Rectal smooth muscle tissue (tissue), 1 donor: ENCODE data around the gene STARD7.
"Not testable (repeated sequence)": the region's sequence is repeated elsewhere in the genome, so short reads cannot be mapped to it uniquely, and the experiment has no call there.

Experiments used
- H3K27ac ChIP-seq: one replicate; pipeline ENCODE4 v1.7.0; 2013; ENCODE audit warnings: low read depth, low read length, inconsistent platforms
- H3K27me3 ChIP-seq: one replicate; pipeline ENCODE4 v1.7.0; 2013; ENCODE audit warnings: low read length; ENCODE audit not compliant: control insufficient read depth, insufficient read depth
- H3K36me3 ChIP-seq: one replicate; pipeline ENCODE4 v1.7.0; 2013; ENCODE audit warnings: low read length; ENCODE audit not compliant: control insufficient read depth, insufficient read depth
- H3K4me1 ChIP-seq: one replicate; pipeline ENCODE4 v1.7.0; 2013; ENCODE audit warnings: low read length; ENCODE audit not compliant: control insufficient read depth, insufficient read depth
- H3K4me3 ChIP-seq: one replicate; pipeline ENCODE4 v1.7.0; 2013; ENCODE audit warnings: low read length
- H3K9ac ChIP-seq: one replicate; pipeline ENCODE4 v1.7.0; 2013; ENCODE audit warnings: low read length

The STARD7 gene

GRCh38 chr2:96164459-96165184 lies 44.0 kb downstream of the STARD7 start:
- Histone ChIP-seq H3K4me1 (no peaks in the 10 kb centered on the region), H3K27ac (no peak overlapping the region), H3K36me3 (no peaks in the 10 kb centered on the region), H3K9ac (no peak overlapping the region), H3K4me3 (no peak overlapping the region), H3K27me3 (no peaks in the 10 kb centered on the region)

- Histone ChIP-seq H3K9ac (no peak overlapping the region), H3K4me3 (no peak overlapping the region), H3K27ac (no peak overlapping the region), H3K4me1 (no peaks in the 10 kb centered on the region), H3K27me3 (no peaks in the 10 kb centered on the region), H3K36me3 (no peaks in the 10 kb centered on the region)
Measured at GRCh38 chr2:96163768-96164429, 44.7 kb downstream of the STARD7 start.

- H3K4me3 ChIP-seq = no peak overlapping the region
- no peaks in the 10 kb centered on the region for H3K27me3 ChIP-seq
- H3K36me3 ChIP-seq = no peaks in the 10 kb centered on the region
- no peak overlapping the region for H3K9ac ChIP-seq
- H3K27ac ChIP-seq = no peak overlapping the region
- no peaks in the 10 kb centered on the region for H3K4me1 ChIP-seq
Measured at GRCh38 chr2:96163415-96163767, 45.2 kb downstream of the STARD7 start.

GRCh38 chr2:96161898-96162297 lies 46.7 kb downstream of the STARD7 start:
- H3K27me3 ChIP-seq = no peaks in the 10 kb centered on the region
- no peak overlapping the region for H3K9ac ChIP-seq
- H3K4me3 ChIP-seq = no peak overlapping the region
- no peaks in the 10 kb centered on the region for H3K4me1 ChIP-seq
- no peak overlapping the region for H3K27ac ChIP-seq
- H3K36me3 ChIP-seq = no peaks in the 10 kb centered on the region

- not testable (repeated sequence) for H3K27ac ChIP-seq, H3K9ac ChIP-seq, H3K4me1 ChIP-seq, H3K36me3 ChIP-seq, H3K27me3 ChIP-seq, H3K4me3 ChIP-seq
Measured at GRCh38 chr2:96160366-96160765, 48.3 kb downstream of the STARD7 start.

- no peak overlapping the region for H3K9ac ChIP-seq
- no peak overlapping the region for H3K27ac ChIP-seq
- H3K36me3 ChIP-seq = no peaks in the 10 kb centered on the region
- H3K4me3 ChIP-seq = no peak overlapping the region
- no peaks in the 10 kb centered on the region for H3K4me1 ChIP-seq
- H3K27me3 ChIP-seq = no peaks in the 10 kb centered on the region
Measured at GRCh38 chr2:96159084-96159830, 49.4 kb downstream of the STARD7 start.

GRCh38 chr2:96158554-96158940 lies 50.1 kb downstream of the STARD7 start:
- no peak overlapping the region for H3K4me3 ChIP-seq
- H3K4me1 ChIP-seq = no peaks in the 10 kb centered on the region
- H3K27me3 ChIP-seq = no peaks in the 10 kb centered on the region
- no peaks in the 10 kb centered on the region for H3K36me3 ChIP-seq
- no peak overlapping the region for H3K9ac ChIP-seq
- no peak overlapping the region for H3K27ac ChIP-seq

- Histone ChIP-seq H3K9ac (no peak overlapping the region), H3K4me3 (no peak overlapping the region), H3K27ac (no peak overlapping the region), H3K27me3 (no peaks in the 10 kb centered on the region), H3K4me1 (no peaks in the 10 kb centered on the region), H3K36me3 (no peaks in the 10 kb centered on the region)
Measured at GRCh38 chr2:96157649-96158553, 50.7 kb downstream of the STARD7 start.

GRCh38 chr2:96156926-96157648 lies 51.5 kb downstream of the STARD7 start:
- no peak overlapping the region for H3K27ac ChIP-seq
- H3K4me1 ChIP-seq = no peaks in the 10 kb centered on the region
- no peaks in the 10 kb centered on the region for H3K27me3 ChIP-seq
- H3K9ac ChIP-seq = no peak overlapping the region
- no peaks in the 10 kb centered on the region for H3K36me3 ChIP-seq
- no peak overlapping the region for H3K4me3 ChIP-seq

- Histone ChIP-seq H3K4me1 (no peaks in the 10 kb centered on the region), H3K36me3 (no peaks in the 10 kb centered on the region), H3K4me3 (no peak overlapping the region), H3K27ac (no peak overlapping the region), H3K9ac (no peak overlapping the region), H3K27me3 (no peaks in the 10 kb centered on the region)
Measured at GRCh38 chr2:96156011-96156820, 52.4 kb downstream of the STARD7 start.
